Measurements from ENCODE around the gene MROH7. TPM values are rescaled to one million over a fixed set of nuclear protein-coding genes. Genes with fewer than 3 reads are reported as not detected.

The MROH7 gene
- total and polyA plus RNA-seq, 2 of the 13 experiments (the other 11 are each of a cell fraction or from before 2014, with no cell fraction given) = 0.09 TPM

DNA sequence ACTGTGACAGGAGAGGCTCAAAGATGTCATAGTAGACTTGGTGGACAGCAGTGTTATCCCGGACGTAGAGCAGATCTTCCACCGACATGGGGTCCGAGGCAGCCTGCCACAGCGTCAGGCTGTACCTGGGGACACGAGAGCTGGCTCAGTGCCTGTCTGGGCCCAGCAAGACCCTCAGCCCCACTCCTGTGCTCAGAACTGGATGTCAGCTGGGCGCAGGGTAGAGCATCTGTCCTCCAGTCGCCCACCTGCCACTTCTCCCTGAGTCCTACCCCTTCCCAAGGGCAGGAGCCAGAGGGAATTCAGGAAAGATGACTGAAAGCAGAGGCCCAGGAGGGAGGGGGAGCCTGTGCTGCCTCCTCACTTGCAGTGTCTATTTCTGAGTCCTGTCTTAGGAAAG, 30.0 kb upstream of the MROH7 start:
- ATAC-seq (no peak), DNase-seq (ENCODE audit: low spot score) (no peak), FAIRE-seq (no peak)
- Histone ChIP-seq H4K20me1 (ENCODE audit: insufficient read depth, low read length) (no peaks in the 10 kb centered on the region), H3K9me3 (ENCODE audit: low read length) (no peaks in the 10 kb centered on the region), H3K4me3 (replicated peaks in 1 of 3; ENCODE audit: insufficient read depth in 1 of 3, low read depth in 2 of 3, low read length in 3 of 3) (no peak overlapping the region), H3K4me1 (ENCODE audit: insufficient read depth, low read length) (peaks cover 19% of the 10 kb centered on the region), H3K9ac (ENCODE audit: insufficient read depth, low read depth, low read length) (no peak overlapping the region), H3K36me3 (replicated peaks in 1 of 2; ENCODE audit: control insufficient read depth in 1 of 2, insufficient read depth in 2 of 2, low read length in 2 of 2) (no peaks in the 10 kb centered on the region), H3K79me2 (ENCODE audit: insufficient read depth, low read length) (no peaks in the 10 kb centered on the region), H2AFZ (ENCODE audit: low read length) (no peak overlapping the region), H3K27ac (ENCODE audit: extremely low read length, insufficient read depth, low read length) (no peak overlapping the region), H3K4me2 (ENCODE audit: low read depth, low read length) (no peak overlapping the region), H3K27me3 (ENCODE audit: control insufficient read depth in 1 of 2, insufficient read depth in 2 of 2, low read length in 2 of 2) (no peaks in the 10 kb centered on the region)
- intact Hi-C loops (cut with micrococcal nuclease; ENCODE audit: unreplicated experiment) = no loop called here
- in situ Hi-C loops (cut with HindIII; ENCODE audit: extremely low pct_ligation_motif_present, low pct_unique_long_range_greater_than_20kb) = no loop called here
- WGBS (ENCODE audit: low lambda C conversion rate) = 85% methylated on average over 4 of the region's 8 CpGs
- CTCF ChIA-PET (ENCODE audit: low intra/inter-chr PET ratio, low total read pairs) = no interaction called here
- no TSS peak for BruUV-seq (replicated peaks)
- POLR2A ChIA-PET = no interaction called here
- TF ChIP-seq HDAC6 (IDR thresholded peaks at IDR 0.05; ENCODE audit: low read depth, low read length) (no peak), KAT7 (CRISPR knock-in tag; IDR thresholded peaks at IDR 0.05; ENCODE audit: borderline replicate concordance) (no peak), IKZF4 (CRISPR knock-in tag; IDR thresholded peaks at IDR 0.05; ENCODE audit: borderline replicate concordance, low read depth, not compliant biosample characterization) (no peak), HDAC2 (CRISPR knock-in tag; IDR thresholded peaks at IDR 0.05) (no peak), ISX (CRISPR knock-in tag; conservative IDR thresholded peaks at IDR 0.05) (no peak), MBNL3 (CRISPR knock-in tag; conservative IDR thresholded peaks at IDR 0.05) (no peak)

DNA sequence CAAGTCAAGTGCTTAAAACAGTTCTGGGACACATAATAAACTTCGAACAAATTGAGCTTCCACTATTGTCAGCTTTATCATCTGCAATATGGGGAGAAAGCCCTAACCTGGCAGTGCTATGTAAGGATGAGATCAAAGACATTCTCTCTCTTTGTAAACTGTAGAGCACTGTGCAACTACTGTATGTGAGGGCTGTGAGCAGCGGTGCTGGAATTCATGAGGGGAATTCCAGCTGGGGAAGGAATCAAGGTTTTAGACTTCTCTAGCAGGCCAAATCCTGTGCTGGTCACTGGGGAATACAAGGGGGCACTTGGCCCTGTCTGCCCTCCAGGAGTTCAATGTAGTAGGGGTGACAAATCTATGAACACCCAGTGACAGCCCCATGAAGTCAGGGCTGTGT, 27.6 kb upstream of the MROH7 start:
- CTCF ChIA-PET (ENCODE audit: low intra/inter-chr PET ratio, low total read pairs) = no interaction called here
- H3K9ac ChIP-seq (ENCODE audit: insufficient read depth, low read depth, low read length) = no peak overlapping the region
- H3K9me3 ChIP-seq (ENCODE audit: low read length) = no peaks in the 10 kb centered on the region
- intact Hi-C loops (cut with micrococcal nuclease; ENCODE audit: unreplicated experiment) (no loop called here), in situ Hi-C loops (cut with HindIII; ENCODE audit: extremely low pct_ligation_motif_present, low pct_unique_long_range_greater_than_20kb) (no loop called here)
- H3K36me3 ChIP-seq (replicated peaks in 1 of 2; ENCODE audit: control insufficient read depth in 1 of 2, insufficient read depth in 2 of 2, low read length in 2 of 2) = no peaks in the 10 kb centered on the region
- peak; percentile 60 for ATAC-seq
- no peaks in the 10 kb centered on the region for H3K27me3 ChIP-seq (ENCODE audit: control insufficient read depth in 1 of 2, insufficient read depth in 2 of 2, low read length in 2 of 2)
- TF ChIP-seq TCF7 (IDR thresholded peaks at IDR 0.05; ENCODE audit: low read depth) (peak; percentile 32), ZNF629 (CRISPR knock-in tag; conservative IDR thresholded peaks at IDR 0.05) (0 out of 2 replicates have a peak, but pooled peaks have one; percentile 33), KAT2B (IDR thresholded peaks at IDR 0.05; ENCODE audit: borderline replicate concordance, low read depth, low read length) (no peak), RELA (CRISPR knock-in tag; IDR thresholded peaks at IDR 0.05) (peak; percentile 58; the same call in 1 of the 2 replicates)
- TF ChIP-seq, protein P1, sequence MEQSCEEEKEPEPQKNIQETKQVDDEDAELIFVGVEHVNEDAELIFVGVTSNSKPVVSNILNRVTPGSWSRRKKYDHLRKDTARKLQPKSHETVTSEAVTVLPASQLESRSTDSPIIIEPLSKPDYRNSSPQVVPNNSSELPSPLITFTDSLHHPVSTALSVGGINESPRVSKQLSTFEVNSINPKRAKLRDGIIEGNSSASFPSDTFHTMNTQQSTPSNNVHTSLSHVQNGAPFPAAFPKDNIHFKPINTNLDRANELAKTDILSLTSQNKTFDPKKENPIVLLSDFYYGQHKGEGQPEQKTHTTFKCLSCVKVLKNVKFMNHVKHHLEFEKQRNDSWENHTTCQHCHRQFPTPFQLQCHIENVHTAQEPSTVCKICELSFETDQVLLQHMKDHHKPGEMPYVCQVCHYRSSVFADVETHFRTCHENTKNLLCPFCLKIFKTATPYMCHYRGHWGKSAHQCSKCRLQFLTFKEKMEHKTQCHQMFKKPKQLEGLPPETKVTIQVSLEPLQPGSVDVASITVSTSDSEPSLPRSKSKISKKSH (CRISPR knock-in tag; IDR thresholded peaks at IDR 0.05; ENCODE audit: borderline replicate concordance) = no peak
- H3K27ac ChIP-seq (ENCODE audit: extremely low read length, insufficient read depth, low read length) = no peak overlapping the region
- no peak overlapping the region for H3K4me3 ChIP-seq (replicated peaks in 1 of 3; ENCODE audit: insufficient read depth in 1 of 3, low read depth in 2 of 3, low read length in 3 of 3)
- peaks cover 19% of the 10 kb centered on the region for H3K4me1 ChIP-seq (ENCODE audit: insufficient read depth, low read length)
- POLR2A ChIA-PET = no interaction called here
- no peak overlapping the region for H2AFZ ChIP-seq (ENCODE audit: low read length)
- peak; percentile 29 for DNase-seq (ENCODE audit: low spot score)
- H3K4me2 ChIP-seq (ENCODE audit: low read depth, low read length) = no peak overlapping the region
- H3K79me2 ChIP-seq (ENCODE audit: insufficient read depth, low read length) = no peaks in the 10 kb centered on the region
- 19% methylated on average over 2 of the region's 2 CpGs for WGBS (ENCODE audit: low lambda C conversion rate)
- no peaks in the 10 kb centered on the region for H4K20me1 ChIP-seq (ENCODE audit: insufficient read depth, low read length)
- FAIRE-seq = peak; percentile 15
- no TSS peak for BruUV-seq (replicated peaks)

Measured in HepG2 (cell line).